ENCODE data around the gene GALNT11.
"Not testable (repeated sequence)": the region's sequence is repeated elsewhere in the genome, so short reads cannot be mapped to it uniquely, and the experiment has no call there.

GALNT11 gene

DNA sequence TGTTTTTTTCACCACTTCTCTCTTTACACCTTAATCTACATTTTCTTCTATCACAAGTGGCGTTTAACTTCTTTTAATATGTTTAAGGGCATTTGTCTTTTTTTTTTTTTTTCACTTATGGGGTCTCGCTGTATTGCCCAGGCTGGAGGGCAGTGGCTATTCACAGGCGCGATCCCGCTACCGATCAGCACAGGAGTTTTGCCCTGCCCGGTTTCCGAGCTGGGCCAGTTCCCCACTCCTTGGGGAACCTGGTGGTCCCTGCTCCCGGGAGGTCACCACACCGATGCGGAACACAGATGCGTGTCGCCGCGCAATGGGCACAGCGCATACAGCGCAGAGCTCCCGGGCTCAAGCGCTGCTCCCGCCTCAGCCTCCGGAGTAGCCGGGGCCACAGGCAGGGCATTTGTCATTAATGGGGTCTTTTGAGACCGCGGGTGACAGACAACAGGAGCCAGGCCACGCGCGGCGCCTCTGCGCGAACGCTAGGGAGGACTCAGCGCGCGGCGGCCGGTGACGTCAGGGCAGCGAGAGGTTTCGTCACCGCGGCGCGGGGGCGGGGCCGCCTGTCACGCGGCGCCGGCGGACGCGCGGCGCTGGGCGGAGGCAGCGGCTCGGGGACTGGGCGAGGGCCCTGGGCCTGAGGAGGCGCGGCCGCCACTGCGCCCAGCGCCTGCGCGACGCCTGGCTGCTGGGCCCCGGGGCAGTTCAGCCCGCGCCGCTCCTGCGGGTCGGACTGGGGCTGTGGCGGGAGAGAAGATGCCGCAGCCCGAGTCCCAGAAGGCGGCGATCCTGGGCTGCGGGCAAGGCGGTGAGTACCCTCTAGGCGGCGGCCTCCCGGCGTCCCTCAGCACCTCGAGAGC lies at the start of gene GALNT11:
Gene GALNT11 (plus strand): TSS at position 598 of the 860 bp plus-strand sequence. CDS start 68,554 bp downstream, outside the sequence.
- peak; percentile 79 to 82 for DNase-seq

GRCh38 chr7:151978616-151979015 lies 46.9 kb upstream of the GALNT11 start:
- no peak for DNase-seq

DNA sequence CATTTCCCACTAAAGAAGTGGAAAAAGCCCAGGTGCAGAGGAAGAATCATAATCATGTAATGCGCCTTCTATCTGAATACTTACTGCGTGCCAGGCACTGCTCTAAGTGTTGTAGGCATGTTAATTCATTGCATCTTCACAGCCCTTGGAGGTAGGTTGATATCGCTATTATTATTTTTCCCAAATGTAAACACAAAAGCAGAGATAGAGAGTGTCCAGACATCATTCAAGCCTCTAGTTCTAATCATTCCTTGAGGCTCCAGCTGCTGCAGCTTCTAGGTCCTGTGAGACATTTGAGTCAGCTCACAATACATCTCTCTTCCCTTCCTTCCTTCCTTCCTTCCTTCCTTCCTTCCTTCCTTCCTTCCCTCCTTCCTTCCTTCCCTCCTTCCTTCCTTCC lies 44.3 kb upstream of the GALNT11 start:
- DNase-seq = no peak

- no peak for DNase-seq
Observed at GRCh38 chr7:151982806-151983205, 42.7 kb upstream of the GALNT11 start.

- no peak for DNase-seq
Observed at GRCh38 chr7:151984612-151985011, 40.9 kb upstream of the GALNT11 start.

GRCh38 chr7:151987748-151988529 lies 37.5 kb upstream of the GALNT11 start:
- no peak for DNase-seq

DNA sequence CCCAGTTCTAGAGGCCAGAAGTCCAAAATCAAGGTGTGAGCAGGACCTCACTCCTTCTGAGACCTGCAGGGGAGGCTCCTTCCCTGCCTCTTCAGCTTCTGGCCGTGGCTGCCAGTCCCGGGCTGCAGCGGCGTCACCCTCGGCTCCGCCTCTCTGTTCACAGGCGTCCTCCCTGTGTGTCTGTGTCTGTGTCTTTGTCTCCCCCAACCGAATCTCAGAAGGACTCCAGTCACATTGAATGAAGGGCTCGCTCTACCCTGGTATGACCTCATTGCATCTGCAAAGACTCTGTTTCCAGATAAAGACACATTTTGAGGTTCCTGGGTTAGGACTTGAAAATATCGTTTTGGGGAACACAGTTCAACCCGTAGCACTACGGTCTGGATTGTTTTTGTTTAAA lies 33.1 kb upstream of the GALNT11 start:
- peak; percentile 18 to 19 for DNase-seq

DNA sequence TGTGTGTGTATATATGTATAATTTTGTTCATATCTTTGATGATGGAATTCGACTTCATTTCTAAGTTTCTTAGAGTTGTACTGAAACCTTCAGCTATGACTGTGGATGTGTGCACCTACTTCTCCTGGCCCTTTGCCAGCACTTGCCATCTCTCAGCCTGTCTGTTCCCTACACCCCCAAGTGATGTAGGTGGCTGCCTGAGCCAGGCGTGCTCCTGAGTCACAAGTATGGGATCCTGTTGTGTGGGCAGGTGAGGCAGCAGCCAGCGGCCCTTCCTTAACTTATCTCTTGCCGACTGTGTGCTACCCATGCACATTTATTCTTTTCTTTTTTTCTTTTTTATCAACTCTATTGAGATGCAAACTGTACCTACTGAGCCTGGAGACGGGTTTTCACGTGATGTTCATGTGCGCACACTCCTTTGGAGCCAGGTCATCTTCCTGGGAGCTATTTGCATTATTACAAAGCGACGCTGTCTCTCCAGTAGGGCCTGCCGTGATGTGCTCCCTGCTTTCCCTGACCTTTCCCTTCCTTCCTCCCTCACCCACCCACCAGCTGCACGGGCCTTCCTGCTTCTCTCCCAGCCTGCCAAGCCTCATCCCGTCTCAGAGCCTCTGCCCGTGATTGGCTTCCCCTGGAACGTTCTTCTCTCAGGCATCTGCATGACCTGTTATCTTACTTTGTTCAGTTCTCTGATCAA lies 31.3 kb upstream of the GALNT11 start:
- no peak for DNase-seq

DNA sequence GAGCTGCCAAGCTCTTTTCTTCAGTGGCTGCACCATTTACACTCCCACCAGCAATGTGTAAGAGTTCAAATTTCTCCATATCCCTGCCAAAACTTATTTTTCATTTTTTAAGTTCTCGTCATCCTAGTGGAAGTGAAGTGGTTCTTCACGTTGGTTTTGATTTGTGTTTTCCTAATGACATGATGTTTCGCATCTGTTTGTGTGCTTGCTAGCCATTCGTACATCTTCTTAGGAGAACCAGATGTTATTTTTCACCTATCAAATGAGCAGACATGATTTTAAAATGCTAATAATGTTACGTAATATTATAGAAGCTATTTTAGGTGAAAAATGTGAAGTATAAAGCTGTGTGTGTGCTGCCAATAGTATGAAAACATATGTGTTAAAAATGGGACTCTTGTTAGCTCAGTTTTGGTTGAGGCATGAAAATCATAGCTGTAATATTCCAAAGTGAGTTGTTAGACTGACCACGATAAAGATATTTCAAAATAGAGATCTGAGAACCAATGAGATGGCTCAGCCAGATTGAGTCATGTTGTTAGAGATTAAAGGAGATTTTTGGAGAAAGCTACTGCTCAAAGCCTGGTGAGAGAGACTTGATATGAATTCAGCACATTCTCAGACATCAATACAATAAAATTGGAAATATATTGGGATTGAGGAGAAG lies 25.9 kb upstream of the GALNT11 start:
- no peak for DNase-seq

- no peak for DNase-seq
Observed at GRCh38 chr7:152000191-152000590, 25.3 kb upstream of the GALNT11 start.

GRCh38 chr7:152006336-152006735 lies 19.1 kb upstream of the GALNT11 start:
- no peak for DNase-seq

- DNase-seq = no peak
Observed at GRCh38 chr7:152011860-152012259, 13.6 kb upstream of the GALNT11 start.

GRCh38 chr7:152013230-152013629 lies 12.2 kb upstream of the GALNT11 start:
- no peak for DNase-seq

DNA sequence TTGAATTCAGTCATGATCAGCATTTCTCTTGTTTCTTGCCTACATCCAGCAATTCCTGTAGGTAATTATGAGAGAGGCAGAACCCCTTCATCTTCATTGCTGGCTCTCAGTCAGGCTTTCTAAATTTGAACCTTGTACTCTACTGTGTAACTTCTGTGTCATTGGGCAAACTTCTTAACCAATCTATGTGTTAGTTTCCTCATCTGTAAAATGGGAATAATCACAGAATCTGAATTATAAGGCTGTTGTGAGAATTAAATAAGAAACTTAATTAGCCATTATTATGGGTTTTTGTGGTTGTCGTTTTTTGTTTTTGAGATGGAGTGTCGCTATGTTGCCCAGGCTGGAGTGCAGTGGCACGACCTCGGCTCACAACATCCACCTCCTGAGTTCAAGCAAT lies 11.5 kb upstream of the GALNT11 start:
- no peak for DNase-seq

DNA sequence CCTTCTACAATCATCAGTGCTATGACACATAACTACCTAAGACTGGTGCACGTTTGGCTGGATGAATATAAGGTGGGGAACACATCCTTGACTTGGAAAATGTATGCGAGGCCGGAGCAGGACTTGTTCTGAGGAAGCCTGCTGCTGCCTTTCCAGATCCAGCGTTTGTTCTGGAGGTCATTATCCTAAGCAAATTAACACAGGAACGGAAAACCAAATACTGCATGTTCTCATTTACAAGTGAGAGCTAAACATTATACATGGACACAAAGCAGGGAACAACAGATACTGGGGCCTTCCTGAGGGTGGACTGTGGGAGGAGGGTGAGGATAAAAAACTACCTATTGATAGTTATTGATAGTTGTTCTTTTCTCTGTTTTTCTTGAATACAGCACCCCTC lies 10.8 kb upstream of the GALNT11 start:
- no peak for DNase-seq

DNA sequence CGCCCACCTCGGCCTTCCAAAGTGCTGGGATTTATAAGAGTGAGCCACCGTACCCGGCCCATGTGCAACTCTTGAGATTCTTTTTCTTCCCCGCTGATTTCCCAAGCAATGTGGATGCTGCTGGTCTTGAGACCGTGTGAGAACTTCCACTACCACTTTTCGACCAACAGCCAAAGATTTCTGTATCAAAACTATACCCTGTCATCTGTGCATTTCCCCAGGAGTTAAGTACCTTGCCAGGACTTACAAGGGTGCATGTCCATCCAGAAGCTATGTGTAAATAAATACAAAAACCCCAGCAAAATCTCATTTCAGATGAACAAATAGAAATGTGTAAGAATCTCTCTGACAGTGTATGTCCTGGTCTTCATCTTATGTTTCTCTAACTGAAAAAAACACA lies 9.9 kb upstream of the GALNT11 start:
- DNase-seq = no peak

DNA sequence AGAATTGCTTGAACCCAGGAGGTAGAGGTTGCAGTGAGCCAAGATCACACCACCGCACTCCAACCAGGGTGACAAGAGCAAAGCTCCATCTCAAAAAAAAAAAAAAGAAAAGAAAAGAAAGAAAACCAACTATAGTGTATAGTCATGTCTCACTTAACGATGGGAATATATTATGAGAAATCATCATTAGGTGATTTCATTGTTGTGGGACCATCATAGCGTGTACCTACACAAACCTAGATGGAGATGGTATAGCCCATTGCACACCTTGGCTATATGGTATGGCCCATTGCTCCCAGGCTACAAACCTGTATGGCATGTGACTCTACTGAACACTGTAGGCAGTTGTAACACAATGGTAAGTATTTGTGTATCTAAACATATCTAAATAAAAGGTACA lies 8.5 kb upstream of the GALNT11 start:
- DNase-seq = no peak

DNA sequence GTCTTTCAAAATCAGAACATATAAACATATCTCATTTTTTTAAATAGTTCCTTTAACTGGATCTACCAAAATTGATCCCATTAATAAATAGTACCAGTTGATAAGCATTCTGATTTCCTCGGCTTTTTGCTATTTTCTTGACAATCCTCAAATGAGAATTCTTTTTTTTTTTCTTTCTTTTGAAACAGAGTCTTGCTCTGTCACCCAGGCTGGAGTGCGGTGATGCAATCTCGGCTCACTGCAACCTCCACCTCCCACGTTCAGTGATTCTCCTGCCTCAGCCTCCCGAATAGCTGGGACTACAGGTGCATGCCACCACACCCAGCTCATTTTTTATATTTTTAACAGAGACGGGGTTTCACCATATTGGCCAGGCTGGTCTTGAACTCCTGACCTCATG lies 7.8 kb upstream of the GALNT11 start:
- DNase-seq = not testable (repeated sequence)

DNA sequence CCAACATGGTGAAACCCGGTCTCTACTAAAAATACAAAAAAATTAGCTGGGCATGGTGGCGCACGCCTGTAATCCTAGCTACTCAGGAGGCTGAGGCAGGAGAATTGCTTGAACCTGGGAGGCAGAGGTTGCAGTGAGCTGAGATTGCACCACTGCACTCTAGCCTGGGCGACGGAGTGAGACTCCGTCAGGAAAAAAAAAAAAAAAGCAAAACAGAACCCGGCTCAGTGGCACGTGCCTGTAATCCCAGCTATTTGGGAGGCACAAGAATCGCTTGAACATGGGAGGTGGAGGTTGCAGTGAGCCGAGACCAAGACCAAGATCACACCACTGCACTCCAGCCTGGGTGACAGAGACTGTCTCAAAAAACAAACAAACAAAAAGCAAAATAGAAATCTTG lies 3.7 kb upstream of the GALNT11 start:
- not testable (repeated sequence) for DNase-seq

DNA sequence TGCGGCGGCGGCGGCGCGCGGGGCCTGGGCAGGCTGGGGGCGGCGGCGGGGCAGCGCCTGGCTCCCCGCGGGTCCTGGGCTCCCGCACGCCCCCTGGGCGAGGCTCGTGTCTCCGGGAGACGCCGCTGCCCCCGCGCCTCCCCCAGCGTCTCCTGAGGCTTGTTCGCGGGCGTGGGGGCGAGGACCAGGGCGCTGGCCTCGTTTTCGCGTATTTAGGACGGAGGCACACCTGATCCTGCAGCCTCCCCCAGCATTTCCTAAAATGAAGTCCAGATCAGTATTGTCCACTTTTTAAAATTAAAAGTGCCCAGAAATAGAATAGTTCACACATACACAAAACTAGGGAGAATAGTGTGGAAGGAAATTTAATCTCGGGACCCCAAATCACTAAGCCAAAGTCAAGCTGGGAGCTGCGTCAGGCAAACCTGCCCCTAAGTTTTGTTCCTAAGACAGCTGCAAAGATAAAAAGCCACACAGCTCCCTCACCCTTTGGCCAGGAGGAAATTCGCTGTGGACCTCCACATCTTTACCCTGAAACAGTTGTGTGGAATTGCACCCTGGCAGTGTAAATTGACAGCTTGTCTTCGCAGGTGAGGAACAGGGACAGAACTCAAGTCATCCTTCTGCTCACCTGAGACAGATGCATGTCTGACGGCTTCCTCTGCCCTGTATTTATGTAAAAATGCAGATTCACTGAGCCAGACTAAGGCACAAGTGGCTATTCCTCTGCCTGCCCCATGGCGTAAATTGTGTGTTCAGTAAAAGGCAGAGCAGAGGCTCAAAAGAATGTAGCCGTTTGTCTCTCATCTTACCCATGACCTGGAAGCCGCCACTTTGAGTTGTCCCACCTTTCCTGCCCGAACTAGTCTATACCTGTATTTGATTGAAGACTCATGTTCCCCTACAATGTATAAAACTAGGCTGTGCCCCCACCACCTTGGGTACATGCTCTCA lies 740 bp downstream of the GALNT11 start:
- no peak for DNase-seq

DNA sequence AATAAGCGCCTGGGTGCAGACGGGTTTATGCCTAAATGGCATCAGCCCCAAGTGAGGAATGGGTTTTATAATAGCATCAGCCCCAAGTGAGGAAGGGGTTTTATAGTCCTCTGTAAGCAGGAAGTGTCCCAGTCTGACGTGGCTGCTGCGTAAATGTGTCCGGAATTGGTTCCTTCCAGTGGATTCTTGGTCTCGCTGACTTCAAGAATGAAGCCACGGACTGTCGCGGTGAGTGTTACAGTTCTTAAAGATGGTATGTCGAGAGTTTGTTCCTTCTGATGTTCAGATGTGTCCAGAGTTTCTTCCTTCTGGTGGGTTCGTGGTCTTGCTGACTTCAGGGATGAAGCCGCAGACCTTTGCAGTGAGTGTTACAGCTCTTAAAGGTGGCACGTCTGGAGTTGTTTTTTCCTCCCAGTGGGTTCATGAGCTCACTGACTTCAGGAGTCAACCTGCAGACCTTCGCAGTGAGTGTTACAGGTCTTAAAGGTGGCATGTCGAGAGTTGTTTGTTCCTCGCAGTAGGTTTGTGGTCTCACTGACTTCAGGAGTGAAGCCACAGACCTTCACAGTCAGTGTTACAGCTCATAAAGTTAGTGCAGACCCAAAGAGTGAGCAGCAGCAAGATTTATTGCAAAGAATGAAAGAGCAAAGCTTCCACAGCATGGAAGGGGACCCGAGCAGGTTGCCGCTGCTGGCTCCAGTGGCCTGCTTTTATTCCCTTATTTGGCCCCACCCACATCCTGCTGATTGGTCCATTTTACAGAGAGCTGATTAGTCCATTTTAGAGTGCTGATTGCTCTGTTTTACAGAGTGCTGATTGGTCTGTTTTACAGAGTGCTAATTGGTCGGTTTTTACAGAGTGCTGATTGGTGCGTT lies 2.3 kb downstream of the GALNT11 start:
- not testable (repeated sequence) for DNase-seq
